Lung (tissue), 12 donors: ENCODE results near the gene RFPL1. TPM values are rescaled to one million over a fixed set of nuclear protein-coding genes. Genes with fewer than 3 reads are reported as not detected.

Experiments used
- ATAC-seq: fragments of 200-7000 bp; cut with Tn5 transposase; one replicate; pipeline ENCODE4 v1.9.1; 2020; ENCODE audit warnings: moderate number of reproducible peaks; ENCODE audit not compliant: insufficient read depth, low FRiP score
- DNase-seq, 3 donors: peaks; one replicate each; pipeline ENCODE4 v3.0.0-alpha.2; 2013 to 2017
- H3K27ac ChIP-seq, 2 donors: one replicate each; pipeline ENCODE4 v1.5.1; 2013; ENCODE audit warnings: mild to moderate bottlenecking in 2 of 2, moderate library complexity in 2 of 2, control low read depth in 1 of 2, inconsistent platforms in 1 of 2, low read depth in 1 of 2, low read length in 1 of 2
- H3K27me3 ChIP-seq, 3 donors: one replicate each; pipeline ENCODE4 v1.5.1; 2013; ENCODE audit warnings: low read length in 2 of 3; ENCODE audit not compliant: control insufficient read depth in 3 of 3, insufficient read depth in 3 of 3
- H3K36me3 ChIP-seq, 4 donors: one replicate each; pipeline ENCODE4 v1.5.1; 2013; ENCODE audit warnings: low read length in 4 of 4, mild to moderate bottlenecking in 1 of 4, moderate library complexity in 1 of 4; ENCODE audit not compliant: control insufficient read depth in 4 of 4, insufficient read depth in 4 of 4
- H3K4me1 ChIP-seq, 5 donors: one replicate each; pipeline ENCODE4 v1.5.1; 2013; ENCODE audit warnings: low read length in 5 of 5, mild to moderate bottlenecking in 2 of 5, moderate library complexity in 1 of 5; ENCODE audit not compliant: control insufficient read depth in 5 of 5, insufficient read depth in 5 of 5
- H3K4me3 ChIP-seq: one replicate; pipeline ENCODE4 v1.5.1; 2013; ENCODE audit warnings: mild to moderate bottlenecking, control low read depth, moderate library complexity
- H3K9ac ChIP-seq, 2 donors: one replicate each; pipeline ENCODE4 v1.5.1; 2013; ENCODE audit warnings: low read length in 2 of 2, control low read depth in 1 of 2; ENCODE audit not compliant: insufficient read depth in 1 of 2
- H3K9me3 ChIP-seq, 4 donors: one replicate each; pipeline ENCODE4 v1.5.1; 2013; ENCODE audit warnings: low read length in 3 of 4, mild to moderate bottlenecking in 1 of 4, moderate library complexity in 1 of 4; ENCODE audit not compliant: control insufficient read depth in 4 of 4, insufficient read depth in 3 of 4
- WGBS, 2 donors: extraction: QIAGEN DNeasy Blood & Tissue Kit; methylation state at CpG; one replicate each; pipeline ENCODE4 v1.1.7; 2013; 5-methylcytosine and 5-hydroxymethylcytosine counted together
- polyA plus RNA-seq, 2 donors: library from polyadenylated mRNA; stranded (reverse); fragments of 200-250 nt; gene quantifications; one replicate each; pipeline ENCODE4 v1.2.1, GENCODE V29; 2013
- total RNA-seq, 2 donors: library from RNA; depleted of rRNA in 1 of 2; stranded (reverse); fragments of >200 nt in 1 of 2; gene quantifications; one replicate each; pipeline ENCODE4 v1.2.1, GENCODE V29; 2014 to 2021
- TF ChIP-seq, protein P1 (sequence below): IDR thresholded peaks from 2 replicates; pipeline ENCODE4 v1.5.1; 2012; ENCODE audit warnings: mild to moderate bottlenecking; ENCODE audit errors: control extremely low read depth, extremely low read depth
- donor health status: control.
- donor health status: control.
- donor health status: Bipolar disorder and iron deficiency.
- donor health status: healthy.
- donor health status: DM: yes; HTN: yes; CAD: no.

The RFPL1 gene
- total and polyA plus RNA-seq, 4 donors = not detected

GRCh38 chr22:29482253-29482652 is 43.9 kb downstream of the RFPL1 start:
- H3K36me3 ChIP-seq = no peaks in the 10 kb centered on the region
- DNase-seq (no peak), ATAC-seq (no peak)
- peaks cover 0 to 16% (median 0%) of the 10 kb centered on the region in 4 donors for H3K9me3 ChIP-seq
- no peak overlapping the region for H3K9ac ChIP-seq
- H3K4me1 ChIP-seq = peaks cover 0 to 25% (median 0%) of the 10 kb centered on the region in 5 donors
- WGBS, 2 donors = 56 to 72% methylated on average over 11 of the region's 11 CpGs
- peaks cover 3 to 19% (median 17%) of the 10 kb centered on the region in 3 donors for H3K27me3 ChIP-seq
- no peak overlapping the region for H3K4me3 ChIP-seq
- no peak overlapping the region for H3K27ac ChIP-seq
- TF ChIP-seq, protein P1, sequence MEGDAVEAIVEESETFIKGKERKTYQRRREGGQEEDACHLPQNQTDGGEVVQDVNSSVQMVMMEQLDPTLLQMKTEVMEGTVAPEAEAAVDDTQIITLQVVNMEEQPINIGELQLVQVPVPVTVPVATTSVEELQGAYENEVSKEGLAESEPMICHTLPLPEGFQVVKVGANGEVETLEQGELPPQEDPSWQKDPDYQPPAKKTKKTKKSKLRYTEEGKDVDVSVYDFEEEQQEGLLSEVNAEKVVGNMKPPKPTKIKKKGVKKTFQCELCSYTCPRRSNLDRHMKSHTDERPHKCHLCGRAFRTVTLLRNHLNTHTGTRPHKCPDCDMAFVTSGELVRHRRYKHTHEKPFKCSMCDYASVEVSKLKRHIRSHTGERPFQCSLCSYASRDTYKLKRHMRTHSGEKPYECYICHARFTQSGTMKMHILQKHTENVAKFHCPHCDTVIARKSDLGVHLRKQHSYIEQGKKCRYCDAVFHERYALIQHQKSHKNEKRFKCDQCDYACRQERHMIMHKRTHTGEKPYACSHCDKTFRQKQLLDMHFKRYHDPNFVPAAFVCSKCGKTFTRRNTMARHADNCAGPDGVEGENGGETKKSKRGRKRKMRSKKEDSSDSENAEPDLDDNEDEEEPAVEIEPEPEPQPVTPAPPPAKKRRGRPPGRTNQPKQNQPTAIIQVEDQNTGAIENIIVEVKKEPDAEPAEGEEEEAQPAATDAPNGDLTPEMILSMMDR = no peak

DNA sequence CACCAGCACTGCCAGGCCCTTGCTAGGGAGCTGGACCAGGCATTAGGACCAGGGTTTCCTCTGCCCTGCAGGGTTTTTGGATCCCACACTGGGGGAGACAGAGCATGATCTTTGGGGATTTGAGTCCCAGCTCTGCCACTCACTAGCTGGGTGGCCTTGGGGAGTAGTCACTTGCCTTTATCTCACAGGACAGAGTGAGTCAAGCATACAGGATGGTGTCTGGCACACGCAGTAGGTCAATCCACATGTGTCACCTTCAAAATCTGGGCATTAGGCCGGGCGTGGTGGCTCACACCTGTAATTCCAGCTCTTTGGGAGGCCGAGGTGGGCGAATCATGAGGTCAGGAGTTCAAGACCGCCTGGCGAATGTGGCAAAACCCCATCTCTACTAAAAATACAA is 44.3 kb downstream of the RFPL1 start:
- TF ChIP-seq, protein P1 = no peak
- Histone ChIP-seq H3K9ac (no peak overlapping the region), H3K27ac (no peak overlapping the region), H3K4me1 (peaks cover 0 to 25% (median 0%) of the 10 kb centered on the region in 5 donors), H3K9me3 (peaks cover 0 to 16% (median 0%) of the 10 kb centered on the region in 4 donors), H3K36me3 (no peaks in the 10 kb centered on the region), H3K27me3 (peaks cover 3 to 19% (median 17%) of the 10 kb centered on the region in 3 donors), H3K4me3 (no peak overlapping the region)
- no peak for DNase-seq
- ATAC-seq = no peak
- WGBS, 2 donors = 94 to 96% methylated on average over 7 of the region's 7 CpGs

DNA sequence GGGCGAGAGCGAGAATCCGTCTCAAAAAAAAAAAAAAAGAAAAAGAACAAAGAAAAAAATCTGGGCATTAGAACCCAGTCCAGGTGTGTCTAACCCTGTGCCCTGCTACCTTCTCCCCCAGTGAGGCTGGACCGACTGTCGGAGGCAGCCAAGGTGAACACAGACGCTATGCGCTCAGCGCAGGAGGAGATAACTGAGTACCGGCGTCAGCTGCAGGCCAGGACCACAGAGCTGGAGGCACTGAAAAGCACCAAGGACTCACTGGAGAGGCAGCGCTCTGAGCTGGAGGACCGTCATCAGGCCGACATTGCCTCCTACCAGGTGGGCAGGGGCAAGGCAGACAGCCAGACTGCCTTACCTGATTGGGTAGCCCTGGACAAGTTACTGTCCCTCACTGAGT is 44.9 kb downstream of the RFPL1 start:
- peaks cover 0 to 25% (median 0%) of the 10 kb centered on the region in 5 donors for H3K4me1 ChIP-seq
- peaks cover 0 to 16% (median 0%) of the 10 kb centered on the region in 4 donors for H3K9me3 ChIP-seq
- 96 to 98% methylated on average over 13 of the region's 13 CpGs for WGBS, 2 donors
- H3K27ac ChIP-seq = no peak overlapping the region
- no peak for ATAC-seq
- TF ChIP-seq, protein P1 = no peak
- no peak overlapping the region for H3K4me3 ChIP-seq
- no peaks in the 10 kb centered on the region for H3K36me3 ChIP-seq
- H3K27me3 ChIP-seq = peaks cover 3 to 16% (median 13%) of the 10 kb centered on the region in 3 donors
- DNase-seq = no peak
- H3K9ac ChIP-seq = no peak overlapping the region

DNA sequence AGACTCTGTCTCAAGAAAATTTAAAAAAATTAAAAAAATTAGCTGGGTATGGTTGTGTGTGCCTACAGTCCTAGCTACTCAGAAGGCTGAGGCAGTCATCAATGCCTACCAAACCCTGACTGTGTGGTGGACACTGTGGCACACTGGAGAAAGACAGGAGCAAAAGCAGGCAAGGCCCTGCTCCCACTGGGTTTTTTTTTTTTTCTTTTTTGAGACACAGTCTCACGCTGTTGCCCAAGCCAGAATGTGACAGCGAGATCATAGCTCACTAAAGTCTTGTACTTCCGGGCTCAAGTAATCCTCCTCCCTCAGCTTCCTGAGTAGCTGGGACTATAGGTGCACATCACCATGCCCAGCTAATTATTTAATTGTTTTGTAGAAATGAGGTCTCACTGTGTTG is 46.3 kb downstream of the RFPL1 start:
- H3K27ac ChIP-seq = no peak overlapping the region
- 92 to 95% methylated on average over 3 of the region's 3 CpGs for WGBS, 2 donors
- H3K36me3 ChIP-seq = no peaks in the 10 kb centered on the region
- H3K9ac ChIP-seq = no peak overlapping the region
- no peak for ATAC-seq
- H3K9me3 ChIP-seq = peaks cover 0 to 15% (median 0%) of the 10 kb centered on the region in 4 donors
- no peak overlapping the region for H3K4me3 ChIP-seq
- peaks cover 0 to 21% (median 0%) of the 10 kb centered on the region in 5 donors for H3K4me1 ChIP-seq
- DNase-seq = no peak
- peaks cover 2 to 3% (median 3%) of the 10 kb centered on the region in 3 donors for H3K27me3 ChIP-seq
- TF ChIP-seq, protein P1 = no peak
